Type B pancreatic cell (in vitro differentiated cells): ENCODE measurements around the gene GDPD4. TPM values are rescaled to one million over a fixed set of nuclear protein-coding genes. Genes with fewer than 3 reads are reported as not detected.

Experiments used
- DNase-seq: peaks from one replicate; pipeline ENCODE4 v3.0.0; 2021; ENCODE audit warnings: mixed read lengths; ENCODE audit not compliant: unreplicated experiment; ENCODE audit errors: extremely low spot score
- H3K27ac Mint-ChIP-seq: 2 replicates; pipeline ENCODE4 v1.8.0; 2021; ENCODE audit warnings: mild to moderate bottlenecking, mixed read lengths
- H3K27me3 Mint-ChIP-seq: 2 replicates; pipeline ENCODE4 v1.8.0; 2021; ENCODE audit warnings: mixed read lengths
- H3K36me3 Mint-ChIP-seq: 2 replicates; pipeline ENCODE4 v1.8.0; 2021; ENCODE audit warnings: mixed read lengths
- H3K4me1 Mint-ChIP-seq: one replicate; pipeline ENCODE4 v1.8.0; 2021; ENCODE audit warnings: mixed read lengths; ENCODE audit not compliant: unreplicated experiment
- H3K4me3 Mint-ChIP-seq: 2 replicates; pipeline ENCODE4 v1.8.0; 2021; ENCODE audit warnings: mild to moderate bottlenecking, mixed read lengths
- H3K9me3 Mint-ChIP-seq: 2 replicates; pipeline ENCODE4 v1.8.0; 2021; ENCODE audit warnings: mixed read lengths
- CTCF ChIP-seq: fragments of 200-600 bp; sonication (generic); conservative IDR thresholded peaks from 2 replicates; pipeline ENCODE4 v1.5.0; 2021; ENCODE audit warnings: antibody characterized with exemption, mild to moderate bottlenecking
- total RNA-seq: library from RNA; stranded (reverse); gene quantifications from 2 replicates; pipeline ENCODE4 v1.2.1, GENCODE V29; 2021; ENCODE audit warnings: low replicate concordance

GDPD4 gene
- total RNA-seq, 1 donor from 2014 or later = not detected

GRCh38 chr11:77204754-77205466 lies 96.6 kb downstream of the GDPD4 start:
- no peak for TF ChIP-seq CTCF
- no peaks in the 10 kb centered on the region for H3K9me3 Mint-ChIP-seq
- H3K27ac Mint-ChIP-seq = no peak overlapping the region
- H3K4me1 Mint-ChIP-seq = peaks cover 6% of the 10 kb centered on the region
- H3K27me3 Mint-ChIP-seq = no peaks in the 10 kb centered on the region
- no peak for DNase-seq
- H3K4me3 Mint-ChIP-seq = no peak overlapping the region
- no peaks in the 10 kb centered on the region for H3K36me3 Mint-ChIP-seq

GRCh38 chr11:77203901-77204753 lies 97.4 kb downstream of the GDPD4 start:
- Mint-ChIP-seq H3K36me3 (no peaks in the 10 kb centered on the region), H3K9me3 (no peaks in the 10 kb centered on the region), H3K4me1 (peaks cover 6% of the 10 kb centered on the region), H3K27me3 (no peaks in the 10 kb centered on the region), H3K4me3 (no peak overlapping the region), H3K27ac (no peak overlapping the region)
- no peak for TF ChIP-seq CTCF
- DNase-seq = peak; percentile 62

- TF ChIP-seq CTCF = no peak
- H3K36me3 Mint-ChIP-seq = no peaks in the 10 kb centered on the region
- H3K27me3 Mint-ChIP-seq = no peaks in the 10 kb centered on the region
- no peak overlapping the region for H3K27ac Mint-ChIP-seq
- H3K9me3 Mint-ChIP-seq = no peaks in the 10 kb centered on the region
- peaks cover 6% of the 10 kb centered on the region for H3K4me1 Mint-ChIP-seq
- no peak overlapping the region for H3K4me3 Mint-ChIP-seq
- peak; percentile 58 for DNase-seq
These were observed 98.3 kb downstream of the GDPD4 start for GRCh38 chr11:77202941-77203900.

GRCh38 chr11:77201991-77202841 lies 99.3 kb downstream of the GDPD4 start:
- DNase-seq = peak; percentile 45
- no peaks in the 10 kb centered on the region for H3K27me3 Mint-ChIP-seq
- no peak overlapping the region for H3K4me3 Mint-ChIP-seq
- no peak for TF ChIP-seq CTCF
- peaks cover 6% of the 10 kb centered on the region for H3K4me1 Mint-ChIP-seq
- no peaks in the 10 kb centered on the region for H3K9me3 Mint-ChIP-seq
- no peak overlapping the region for H3K27ac Mint-ChIP-seq
- no peaks in the 10 kb centered on the region for H3K36me3 Mint-ChIP-seq

- no peak overlapping the region for H3K27ac Mint-ChIP-seq
- DNase-seq = no peak
- no peaks in the 10 kb centered on the region for H3K9me3 Mint-ChIP-seq
- H3K4me1 Mint-ChIP-seq = peaks cover 6% of the 10 kb centered on the region
- TF ChIP-seq CTCF = no peak
- no peaks in the 10 kb centered on the region for H3K27me3 Mint-ChIP-seq
- H3K36me3 Mint-ChIP-seq = no peaks in the 10 kb centered on the region
- H3K4me3 Mint-ChIP-seq = no peak overlapping the region
These were observed 100.1 kb downstream of the GDPD4 start for GRCh38 chr11:77201370-77201769.
